PC-9 (cell line): ENCODE results near the gene PAX9. TPM values are rescaled to one million over a fixed set of nuclear protein-coding genes. Genes with fewer than 3 reads are reported as not detected.

Experiments
- BruUV-seq: library from RNA; stranded (reverse); fragments of 400-500 nt; replicated peaks from 2 replicates; lab custom pipeline; 2021; lab: Mats Ljungman, UMichigan
- CTCF ChIA-PET: fragments of 300-600 bp; sonication (Branson Sonifier 250); formaldehyde crosslinking; loops from one replicate; lab custom pipeline; 2022; ENCODE audit warnings: antibody characterized with exemption; lab: Charles Lee
- POLR2A ChIA-PET: fragments of 300-600 bp; sonication (Branson Sonifier 250); formaldehyde crosslinking; loops from one replicate; lab custom pipeline; 2022; ENCODE audit warnings: antibody characterized with exemption; ENCODE audit not compliant: unreplicated experiment; lab: Charles Lee
- DNase-seq, 2 experiments: peaks; one replicate each; pipeline versions ENCODE4 v3.0.0 to v3.0.0-alpha.2; 2015 to 2022; ENCODE audit warnings: mixed read lengths in 1 of 2
- H2AFZ ChIP-seq: fragments of 200-600 bp; sonication (generic); 2 replicates; pipeline ENCODE4 v1.8.1; 2017; ENCODE audit warnings: antibody characterized with exemption
- H3F3A ChIP-seq: fragments of 200-600 bp; sonication (generic); 2 replicates; pipeline ENCODE4 v1.8.1; 2017; ENCODE audit warnings: antibody characterized with exemption, mild to moderate bottlenecking, low read depth; ENCODE audit not compliant: insufficient read depth
- H3K27ac ChIP-seq: fragments of 200-600 bp; sonication (generic); 2 replicates; pipeline ENCODE4 v1.6.1; 2016; ENCODE audit warnings: mixed run types
- H3K27me3 ChIP-seq: fragments of 200-600 bp; sonication (generic); 2 replicates; pipeline ENCODE4 v1.6.1; 2016; ENCODE audit warnings: low read depth, mixed run types; ENCODE audit not compliant: insufficient read depth
- H3K36me3 ChIP-seq: fragments of 200-600 bp; sonication (generic); 2 replicates; pipeline ENCODE4 v1.6.1; 2016; ENCODE audit warnings: low read depth, mixed run types
- H3K4me1 ChIP-seq: fragments of 200-600 bp; sonication (generic); replicated peaks from 2 replicates; pipeline ENCODE4 v1.6.1; 2016; ENCODE audit warnings: mixed run types; ENCODE audit not compliant: insufficient read depth
- H3K4me2 ChIP-seq: fragments of 200-600 bp; sonication (generic); 2 replicates; pipeline ENCODE4 v1.6.1; 2017; ENCODE audit warnings: mixed run types
- H3K4me3 ChIP-seq: fragments of 200-600 bp; sonication (generic); 2 replicates; pipeline ENCODE4 v1.6.1; 2016; ENCODE audit warnings: mixed run types
- H3K79me2 ChIP-seq: fragments of 200-600 bp; sonication (generic); 2 replicates; pipeline ENCODE4 v1.6.1; 2017; ENCODE audit warnings: low read depth, mixed run types
- H3K9me2 ChIP-seq: fragments of 200-600 bp; sonication (generic); 2 replicates; pipeline ENCODE4 v1.8.1; 2017; ENCODE audit warnings: mild to moderate bottlenecking; ENCODE audit not compliant: insufficient read depth
- H3K9me3 ChIP-seq: fragments of 200-600 bp; sonication (generic); 2 replicates; pipeline ENCODE4 v1.8.1; 2016; ENCODE audit warnings: low read depth; ENCODE audit not compliant: insufficient read depth
- H4K20me1 ChIP-seq: fragments of 200-600 bp; sonication (generic); 2 replicates; pipeline ENCODE4 v1.8.1; 2017; ENCODE audit not compliant: insufficient read depth
- EZH2 ChIP-seq: fragments of 200-600 bp; sonication (generic); IDR thresholded peaks from 2 replicates; pipeline ENCODE4 v1.8.0; 2017; ENCODE audit warnings: antibody characterized with exemption, low read depth
- intact Hi-C: fragments of 100-400 bp; cut with micrococcal nuclease; formaldehyde crosslinking; loops from one replicate; pipeline ENCODE4 v1.10.0; 2022; ENCODE audit not compliant: unreplicated experiment
- total RNA-seq: library from RNA; stranded (reverse); gene quantifications from 2 replicates; pipeline ENCODE4 v1.2.3, GENCODE V29; 2021
- TF ChIP-seq, protein P1 (sequence below): fragments of 200-600 bp; sonication (generic); conservative IDR thresholded peaks from 2 replicates; pipeline ENCODE4 v1.6.1; 2017; ENCODE audit warnings: mixed run types, antibody characterized with exemption, mild to moderate bottlenecking, moderate library complexity

PAX9 gene
- total RNA-seq, 1 experiment from 2014 or later, result 7.6 TPM

DNA sequence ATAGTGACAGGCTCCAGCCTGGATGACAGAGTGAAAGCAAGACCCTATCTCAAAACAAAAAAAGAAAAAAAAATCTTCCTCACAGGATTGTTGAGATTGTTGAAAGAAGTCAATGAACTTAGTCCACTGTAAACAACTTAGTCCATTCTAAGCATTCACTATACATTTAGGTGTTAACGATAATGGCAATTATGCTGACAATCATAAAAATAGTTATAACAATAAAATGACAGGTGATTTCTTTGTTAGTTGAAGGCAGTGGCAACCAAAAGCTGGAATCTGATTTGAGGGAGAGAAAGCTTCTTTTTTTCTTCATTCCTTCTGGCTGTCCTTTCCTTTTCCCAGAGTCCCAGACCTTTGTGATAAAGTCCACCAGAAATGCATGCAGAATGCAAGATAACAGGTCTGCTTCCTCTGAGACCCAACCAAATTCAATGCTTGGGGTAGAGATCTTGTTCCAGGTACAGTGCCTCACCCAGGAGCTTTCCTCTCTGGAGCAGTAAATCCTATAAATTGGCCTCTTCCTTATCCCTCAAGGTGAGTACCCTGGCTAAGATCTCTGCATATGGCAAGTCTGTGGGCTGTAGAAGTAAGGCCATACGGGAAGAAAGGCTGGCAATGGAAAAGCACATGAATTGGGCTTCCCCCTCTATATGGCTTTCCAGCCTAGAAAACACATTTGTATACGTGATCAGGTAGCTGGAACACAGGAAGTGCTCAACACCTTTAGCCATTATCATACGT lies 52.5 kb downstream of the PAX9 start:
- Histone ChIP-seq H3K4me1 (no peaks in the 10 kb centered on the region), H3K27ac (no peak overlapping the region), H4K20me1 (no peaks in the 10 kb centered on the region), H2AFZ (no peak overlapping the region), H3K79me2 (no peaks in the 10 kb centered on the region), H3F3A (no peaks in the 10 kb centered on the region), H3K4me2 (no peak overlapping the region), H3K27me3 (no peaks in the 10 kb centered on the region), H3K4me3 (no peak overlapping the region), H3K9me2 (no peaks in the 10 kb centered on the region), H3K9me3 (no peaks in the 10 kb centered on the region), H3K36me3 (no peaks in the 10 kb centered on the region)
- intact Hi-C loops, result no loop called here
- no peak for DNase-seq
- POLR2A ChIA-PET, result no interaction called here
- no TSS peak for BruUV-seq
- CTCF ChIA-PET, result no interaction called here
- TF ChIP-seq, protein P1, sequence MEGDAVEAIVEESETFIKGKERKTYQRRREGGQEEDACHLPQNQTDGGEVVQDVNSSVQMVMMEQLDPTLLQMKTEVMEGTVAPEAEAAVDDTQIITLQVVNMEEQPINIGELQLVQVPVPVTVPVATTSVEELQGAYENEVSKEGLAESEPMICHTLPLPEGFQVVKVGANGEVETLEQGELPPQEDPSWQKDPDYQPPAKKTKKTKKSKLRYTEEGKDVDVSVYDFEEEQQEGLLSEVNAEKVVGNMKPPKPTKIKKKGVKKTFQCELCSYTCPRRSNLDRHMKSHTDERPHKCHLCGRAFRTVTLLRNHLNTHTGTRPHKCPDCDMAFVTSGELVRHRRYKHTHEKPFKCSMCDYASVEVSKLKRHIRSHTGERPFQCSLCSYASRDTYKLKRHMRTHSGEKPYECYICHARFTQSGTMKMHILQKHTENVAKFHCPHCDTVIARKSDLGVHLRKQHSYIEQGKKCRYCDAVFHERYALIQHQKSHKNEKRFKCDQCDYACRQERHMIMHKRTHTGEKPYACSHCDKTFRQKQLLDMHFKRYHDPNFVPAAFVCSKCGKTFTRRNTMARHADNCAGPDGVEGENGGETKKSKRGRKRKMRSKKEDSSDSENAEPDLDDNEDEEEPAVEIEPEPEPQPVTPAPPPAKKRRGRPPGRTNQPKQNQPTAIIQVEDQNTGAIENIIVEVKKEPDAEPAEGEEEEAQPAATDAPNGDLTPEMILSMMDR, result no peak
- TF ChIP-seq EZH2, result no peak

DNA sequence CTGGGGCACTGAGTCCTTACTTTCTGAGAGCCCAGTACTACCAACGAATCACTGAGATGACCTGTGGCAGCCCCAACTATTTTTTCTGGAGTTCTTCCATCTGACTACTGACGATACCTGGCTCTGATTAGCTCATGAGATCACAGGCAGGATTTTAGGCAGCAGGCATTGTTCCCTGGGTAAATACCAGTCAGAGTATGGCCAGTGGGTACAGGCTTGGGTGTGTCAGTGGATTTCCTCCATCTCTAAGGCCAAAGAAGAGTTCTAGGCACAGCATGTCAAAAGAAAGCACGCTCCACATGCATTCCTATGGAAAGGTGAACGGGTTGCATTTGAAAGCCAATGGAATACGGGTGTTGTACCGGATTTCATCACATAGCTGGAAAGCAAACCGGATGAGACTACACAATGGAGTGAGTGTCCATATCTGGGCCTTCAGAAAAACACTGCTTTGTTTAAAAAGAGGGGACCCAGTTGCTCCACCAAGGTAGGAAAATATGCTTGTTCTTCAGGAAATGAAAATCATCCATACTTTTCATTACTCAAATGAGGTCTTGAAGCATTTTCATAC lies 55.0 kb downstream of the PAX9 start:
- no peak overlapping the region for H3K27ac ChIP-seq
- H3K36me3 ChIP-seq, result no peaks in the 10 kb centered on the region
- CTCF ChIA-PET, result no interaction called here
- no peaks in the 10 kb centered on the region for H3K4me1 ChIP-seq
- H3K9me3 ChIP-seq, result no peaks in the 10 kb centered on the region
- DNase-seq, result no peak
- BruUV-seq, result no TSS peak
- TF ChIP-seq EZH2, result no peak
- TF ChIP-seq, protein P1, result no peak
- intact Hi-C loops, result no loop called here
- no peaks in the 10 kb centered on the region for H3K79me2 ChIP-seq
- no peaks in the 10 kb centered on the region for H4K20me1 ChIP-seq
- H2AFZ ChIP-seq, result no peak overlapping the region
- no peaks in the 10 kb centered on the region for H3K27me3 ChIP-seq
- POLR2A ChIA-PET, result no interaction called here
- H3K4me3 ChIP-seq, result no peak overlapping the region
- no peaks in the 10 kb centered on the region for H3F3A ChIP-seq
- no peak overlapping the region for H3K4me2 ChIP-seq
- H3K9me2 ChIP-seq, result no peaks in the 10 kb centered on the region

DNA sequence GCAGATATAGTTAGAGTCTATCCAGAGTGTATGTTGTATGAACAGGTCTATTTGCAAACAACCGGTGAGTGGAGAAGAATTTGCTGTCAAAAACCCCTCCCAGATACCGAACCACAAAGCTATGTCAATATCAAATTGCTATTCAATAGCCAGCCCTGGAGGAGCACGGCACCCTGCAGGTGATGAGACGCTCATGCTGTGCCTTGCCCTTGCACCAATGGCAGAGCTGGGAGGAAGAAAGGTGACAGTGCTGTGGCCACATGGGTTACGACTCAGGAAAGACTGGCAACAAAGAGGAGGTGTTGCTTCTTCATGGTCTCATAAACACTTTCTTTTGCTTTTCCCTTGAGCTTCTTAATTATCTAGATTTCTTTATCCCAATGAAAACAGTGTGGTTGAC lies 55.7 kb downstream of the PAX9 start:
- Histone ChIP-seq H3K4me1 (no peaks in the 10 kb centered on the region), H3K79me2 (no peaks in the 10 kb centered on the region), H3F3A (no peaks in the 10 kb centered on the region), H3K27me3 (no peaks in the 10 kb centered on the region), H3K27ac (no peak overlapping the region), H3K9me3 (no peaks in the 10 kb centered on the region), H2AFZ (no peak overlapping the region), H3K9me2 (no peaks in the 10 kb centered on the region), H3K4me2 (no peak overlapping the region), H3K4me3 (no peak overlapping the region), H4K20me1 (no peaks in the 10 kb centered on the region), H3K36me3 (no peaks in the 10 kb centered on the region)
- DNase-seq, result no peak
- no TSS peak for BruUV-seq
- CTCF ChIA-PET, result no interaction called here
- POLR2A ChIA-PET, result no interaction called here
- TF ChIP-seq, protein P1, result no peak
- TF ChIP-seq EZH2, result no peak
- intact Hi-C loops, result no loop called here
